GM06990 (cell line): ENCODE data around the gene CCK.

Experiments used
- DNase-seq: peaks from one replicate; pipeline ENCODE4 v3.0.0-alpha.2; 2011; ENCODE audit not compliant: insufficient read length; ENCODE audit errors: extremely low read depth
- H3K27me3 ChIP-seq: replicated peaks from 2 replicates; pipeline ENCODE4 v1.6.0; 2011; ENCODE audit warnings: low read length; ENCODE audit not compliant: control insufficient read depth, insufficient read depth
- H3K36me3 ChIP-seq: 2 replicates; pipeline ENCODE4 v1.5.1; 2011; ENCODE audit warnings: low read length; ENCODE audit not compliant: control insufficient read depth, insufficient read depth
- H3K4me3 ChIP-seq: replicated peaks from 2 replicates; pipeline ENCODE4 v1.5.1; 2011; ENCODE audit warnings: low read depth, mild to moderate bottlenecking, control low read depth, low read length
- TF ChIP-seq, protein P1 (sequence below): IDR thresholded peaks from 2 replicates; pipeline ENCODE4 v1.5.1; 2011; ENCODE audit warnings: low read length, control low read depth, mild to moderate bottlenecking, inconsistent platforms; ENCODE audit not compliant: insufficient read depth, poor library complexity, severe bottlenecking

Gene CCK

DNA sequence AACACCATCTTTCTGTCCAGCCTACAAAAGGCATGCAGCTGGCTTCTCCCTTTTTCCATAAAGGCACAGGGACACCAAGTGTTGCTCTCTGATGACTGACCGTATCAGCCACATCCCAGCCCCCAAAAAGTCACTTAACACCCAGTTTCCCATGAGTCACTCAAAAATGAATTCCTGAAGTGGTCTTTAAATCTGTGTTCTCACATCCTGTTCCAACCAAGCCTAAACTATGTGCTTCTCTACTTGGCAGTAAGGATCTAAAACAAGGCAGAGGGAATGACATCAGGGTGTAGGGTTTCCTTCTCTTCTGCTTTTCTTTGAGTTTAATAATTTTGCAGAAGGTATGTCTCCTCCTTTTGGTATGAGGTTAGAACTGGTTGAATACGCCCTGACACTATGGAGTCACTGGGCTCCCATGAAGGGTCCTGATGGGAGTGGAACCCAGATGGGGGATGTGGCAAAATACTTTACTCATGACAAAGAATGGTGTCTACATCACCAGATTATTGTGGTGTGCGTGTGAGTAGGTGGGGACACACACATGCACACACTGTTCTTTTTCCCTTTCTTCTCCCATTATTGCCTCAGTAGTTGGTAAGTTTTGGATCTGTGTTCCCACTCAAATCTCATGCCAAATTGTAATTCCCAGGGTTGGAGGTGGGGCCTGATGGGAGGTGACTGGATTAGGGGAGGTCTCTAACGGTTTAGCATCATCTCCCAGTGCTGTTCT, 35.6 kb upstream of the CCK start:
- TF ChIP-seq, protein P1, sequence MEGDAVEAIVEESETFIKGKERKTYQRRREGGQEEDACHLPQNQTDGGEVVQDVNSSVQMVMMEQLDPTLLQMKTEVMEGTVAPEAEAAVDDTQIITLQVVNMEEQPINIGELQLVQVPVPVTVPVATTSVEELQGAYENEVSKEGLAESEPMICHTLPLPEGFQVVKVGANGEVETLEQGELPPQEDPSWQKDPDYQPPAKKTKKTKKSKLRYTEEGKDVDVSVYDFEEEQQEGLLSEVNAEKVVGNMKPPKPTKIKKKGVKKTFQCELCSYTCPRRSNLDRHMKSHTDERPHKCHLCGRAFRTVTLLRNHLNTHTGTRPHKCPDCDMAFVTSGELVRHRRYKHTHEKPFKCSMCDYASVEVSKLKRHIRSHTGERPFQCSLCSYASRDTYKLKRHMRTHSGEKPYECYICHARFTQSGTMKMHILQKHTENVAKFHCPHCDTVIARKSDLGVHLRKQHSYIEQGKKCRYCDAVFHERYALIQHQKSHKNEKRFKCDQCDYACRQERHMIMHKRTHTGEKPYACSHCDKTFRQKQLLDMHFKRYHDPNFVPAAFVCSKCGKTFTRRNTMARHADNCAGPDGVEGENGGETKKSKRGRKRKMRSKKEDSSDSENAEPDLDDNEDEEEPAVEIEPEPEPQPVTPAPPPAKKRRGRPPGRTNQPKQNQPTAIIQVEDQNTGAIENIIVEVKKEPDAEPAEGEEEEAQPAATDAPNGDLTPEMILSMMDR, result no peak
- DNase-seq, result no peak
- no peak overlapping the region for H3K4me3 ChIP-seq
- no peaks in the 10 kb centered on the region for H3K36me3 ChIP-seq
- H3K27me3 ChIP-seq, result no peaks in the 10 kb centered on the region

DNA sequence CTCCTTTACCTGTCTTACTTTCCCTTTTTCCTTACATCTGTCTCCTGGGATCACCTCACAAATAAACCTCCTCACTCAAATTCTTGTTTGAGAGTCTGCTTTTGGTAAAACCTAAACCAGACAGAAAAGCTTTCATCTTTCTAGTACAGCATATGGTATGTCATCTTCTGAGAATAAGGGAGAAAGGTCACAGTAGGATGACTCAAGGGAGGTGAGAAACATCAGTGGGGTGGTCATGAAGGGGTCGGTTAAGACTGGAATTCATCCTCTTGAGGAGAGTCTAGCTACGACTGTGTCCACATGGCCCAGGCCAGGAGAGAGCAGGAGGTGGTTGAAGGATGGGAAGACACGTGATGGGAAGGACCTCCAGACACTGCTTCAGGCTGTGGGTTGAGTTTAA, 34.8 kb upstream of the CCK start:
- H3K4me3 ChIP-seq, result no peak overlapping the region
- TF ChIP-seq, protein P1, result no peak
- H3K36me3 ChIP-seq, result no peaks in the 10 kb centered on the region
- no peak for DNase-seq
- H3K27me3 ChIP-seq, result no peaks in the 10 kb centered on the region

DNA sequence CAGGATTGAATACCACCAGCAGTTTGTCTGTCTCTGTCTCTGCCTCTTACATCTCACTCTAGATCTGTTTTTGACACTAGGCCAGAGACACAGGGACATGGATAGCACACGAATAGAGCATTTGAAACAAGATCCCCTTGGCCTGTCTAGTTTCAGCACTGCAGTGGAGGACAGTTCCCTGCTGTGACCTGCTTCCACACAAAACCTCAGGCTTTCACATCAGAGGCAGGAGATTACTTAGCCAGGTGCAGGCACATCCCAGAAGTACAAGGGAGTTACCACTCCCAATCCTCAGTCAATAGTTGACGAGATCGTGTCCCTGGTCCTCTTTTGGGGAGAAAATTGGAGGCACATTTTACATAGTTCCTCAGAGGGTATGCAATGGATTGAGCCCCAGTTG, 34.0 kb upstream of the CCK start:
- no peak for DNase-seq
- TF ChIP-seq, protein P1, result no peak
- H3K36me3 ChIP-seq, result no peaks in the 10 kb centered on the region

DNA sequence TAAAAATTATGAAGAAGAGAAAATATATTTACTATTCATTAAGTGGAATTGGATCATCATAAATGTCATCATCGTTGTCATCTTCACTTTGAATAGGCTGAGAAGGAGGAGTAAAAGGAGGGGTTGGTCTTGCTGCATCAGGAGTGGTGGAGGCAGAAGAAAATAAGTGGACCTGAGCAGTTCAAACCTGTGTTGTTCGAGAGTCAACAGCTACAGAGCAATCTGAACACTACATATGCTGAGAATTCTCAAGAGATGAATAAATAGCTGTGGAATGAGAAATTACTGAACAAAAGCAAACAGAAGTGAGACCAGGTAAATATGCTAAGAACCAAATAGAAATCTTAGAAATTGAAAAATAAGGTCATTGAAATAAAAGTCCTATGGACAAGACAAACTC, 32.3 kb upstream of the CCK start:
- Histone ChIP-seq H3K27me3 (no peaks in the 10 kb centered on the region), H3K4me3 (no peak overlapping the region), H3K36me3 (no peaks in the 10 kb centered on the region)
- no peak for DNase-seq
- TF ChIP-seq, protein P1, result no peak

More for the DNA sequence above, 34.0 kb upstream of the CCK start:
- Histone ChIP-seq H3K4me3 (no peak overlapping the region), H3K27me3 (no peaks in the 10 kb centered on the region)

DNA sequence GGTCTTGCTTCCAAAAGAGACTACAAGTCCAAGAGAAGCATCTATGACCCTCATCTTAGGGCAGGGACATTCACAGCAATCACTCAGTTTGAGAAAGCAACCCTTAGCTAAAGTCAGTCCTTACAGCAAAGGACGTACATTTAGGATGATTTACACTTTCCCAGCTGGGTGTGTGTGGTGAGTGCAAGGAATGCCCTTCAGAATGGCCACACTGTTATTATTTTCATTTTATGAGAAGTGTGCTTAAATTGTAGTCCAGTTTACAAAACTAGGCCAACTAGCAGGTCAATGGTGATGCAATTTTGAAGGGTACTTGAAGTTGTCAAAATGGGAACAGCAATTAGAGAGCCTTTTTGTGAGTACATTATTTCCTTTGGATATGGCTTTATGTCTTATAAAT, 26.0 kb upstream of the CCK start:
- DNase-seq, result no peak
- Histone ChIP-seq H3K36me3 (no peaks in the 10 kb centered on the region), H3K4me3 (no peak overlapping the region), H3K27me3 (no peaks in the 10 kb centered on the region; the same call in 1 of the 2 replicates)
- TF ChIP-seq, protein P1, result no peak
